Smooth muscle cell of the coronary artery (primary cell): ENCODE measurements around the gene OR52E8. TPM values are rescaled to one million over a fixed set of nuclear protein-coding genes. Genes with fewer than 3 reads are reported as not detected.

ENCODE experiments used
- total RNA-seq: library from RNA; depleted of rRNA; stranded (reverse); fragments of >200 nt; gene quantifications from 2 replicates; pipeline ENCODE4 v1.2.3, GENCODE V29; 2014; ENCODE audit warnings: low replicate concordance

OR52E8 gene
- total RNA-seq: not detected in 2 replicates

GRCh38 chr11:5857590-5857989 is at the start of gene OR52E8:
Gene OR52E8 (minus strand): TSS chr11:5857690. CDS start chr11:5857690, 0 bp downstream.

GRCh38 chr11:5892908-5893307 is 35.4 kb upstream of the OR52E8 start, which contains the start of gene OR52E5:
Gene OR52E5 (plus strand): TSS chr11:5893208. CDS start chr11:5900777, 7,569 bp downstream.

DNA sequence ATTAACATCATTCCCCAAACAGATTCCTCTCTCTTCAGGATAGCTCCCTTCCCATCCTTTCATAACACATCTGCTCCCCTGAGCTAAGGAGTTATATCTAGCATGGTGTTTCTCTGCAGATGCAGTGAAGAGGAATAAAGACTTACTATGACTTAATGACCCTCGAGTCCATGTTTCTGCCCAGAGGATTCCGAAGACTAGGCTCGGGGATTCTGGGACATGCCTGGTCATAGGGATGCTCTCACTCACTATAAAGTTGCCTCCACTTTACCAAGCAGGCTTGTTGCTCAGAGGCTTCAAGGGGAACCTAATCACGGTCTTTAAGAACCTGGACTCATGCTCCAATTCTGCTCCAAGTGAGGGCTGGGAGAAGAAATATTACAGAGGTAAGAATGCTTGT is 22.8 kb upstream of the OR52E8 start, which contains the start of gene OR52E4:
Gene OR52E4 (plus strand): TSS at position 301 of the 400 bp plus-strand sequence. CDS start 3,664 bp downstream, outside the sequence.

DNA sequence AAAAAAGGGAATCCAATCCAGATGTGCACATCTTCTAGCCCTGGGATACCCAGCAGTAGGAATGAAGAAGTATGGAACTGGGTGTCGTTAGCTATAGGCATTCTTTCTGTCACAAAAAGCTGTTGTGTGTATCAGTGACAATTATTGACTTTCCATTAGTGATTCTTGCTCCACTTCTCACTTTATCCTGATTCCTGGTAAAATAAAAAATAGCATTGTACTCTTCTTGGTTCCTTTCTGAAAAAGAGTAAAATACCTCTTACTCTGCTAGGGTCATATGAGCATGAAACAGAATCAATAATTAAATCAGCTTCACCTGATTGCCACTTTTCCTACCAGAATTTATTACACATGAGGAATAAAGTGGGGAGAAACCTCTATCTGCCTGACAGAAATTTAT is 15.7 kb downstream of the OR52E8 start, which contains the start of gene OR52E6:
Gene OR52E6 (minus strand): TSS at position 101 of the 400 bp plus-strand sequence. CDS start 0 bp downstream, at position 101.

GRCh38 chr11:5808500-5809121 is 48.9 kb downstream of the OR52E8 start, which contains the start of gene OR52N2:
Gene OR52N2 (plus strand): TSS chr11:5808924. CDS start chr11:5820336, 11,412 bp downstream.

Other genes starting within 250 kb of the OR52E8 start
- gene TRIM34, start 232.7 kb downstream of the OR52E8 start, total RNA-seq: 9.2 and 11.8 TPM in 2 replicates
- gene TRIM5, start 172.6 kb downstream of the OR52E8 start, total RNA-seq: 16.1 and 48.1 TPM in 2 replicates
- gene TRIM22, start 167.9 kb downstream of the OR52E8 start, total RNA-seq: 73.4 and 161 TPM in 2 replicates
- not detected in 2 replicates for gene OR56B1, start 121.2 kb downstream of the OR52E8 start, total RNA-seq
- gene OR52N4, start 103.4 kb downstream of the OR52E8 start, total RNA-seq: not detected in 2 replicates
- gene OR52N5, start 74.3 kb downstream of the OR52E8 start, total RNA-seq: not detected in 2 replicates
- not detected in 2 replicates for gene OR52N1, start 66.4 kb downstream of the OR52E8 start, total RNA-seq
- gene OR52N2, start 48.8 kb downstream of the OR52E8 start, total RNA-seq: not detected in 2 replicates
- gene OR52E6, start 15.8 kb downstream of the OR52E8 start, total RNA-seq: not detected in 2 replicates
- gene OR52E4, start 22.9 kb upstream of the OR52E8 start, total RNA-seq: not detected in 2 replicates
- gene OR52E5, start 35.5 kb upstream of the OR52E8 start, total RNA-seq: not detected in 2 replicates
- not detected in 2 replicates for gene OR56A3, start 84.6 kb upstream of the OR52E8 start, total RNA-seq
- gene OR56A5, start 110.8 kb upstream of the OR52E8 start, total RNA-seq: not detected in 2 replicates
- gene OR52L1, start 129.3 kb upstream of the OR52E8 start, total RNA-seq: not detected in 2 replicates
- not detected in 2 replicates for gene OR56A4, start 149.3 kb upstream of the OR52E8 start, total RNA-seq
- not detected in 2 replicates for gene OR56A1, start 173.1 kb upstream of the OR52E8 start, total RNA-seq
- gene OR56B4, start 250.0 kb upstream of the OR52E8 start, total RNA-seq: not detected in 2 replicates